WTC11 (cell line): Measurements from ENCODE around the gene MYL3. TPM values are rescaled to one million over a fixed set of nuclear protein-coding genes. Genes with fewer than 3 reads are reported as not detected.

ENCODE experiments used
- ATAC-seq: fragments of 200-7000 bp; cut with Tn5 transposase; 2 replicates; pipeline ENCODE4 v1.10.0; 2021; ENCODE audit warnings: mild to moderate bottlenecking, moderate library complexity
- CTCF ChIA-PET: fragments of 300-600 bp; sonication (Branson Sonifier 250); formaldehyde crosslinking; loops from one replicate; lab custom pipeline; 2021; ENCODE audit warnings: antibody characterized with exemption; lab: Charles Lee
- POLR2A ChIA-PET: fragments of 350-600 bp; sonication (Branson Sonifier 250); formaldehyde crosslinking; loops from one replicate; lab custom pipeline; 2021; ENCODE audit warnings: antibody characterized with exemption; lab: Charles Lee
- DNase-seq: peaks from one replicate; pipeline ENCODE4 v3.0.0; 2021; ENCODE audit warnings: low spot score
- H3K27ac Mint-ChIP-seq: 2 replicates; pipeline ENCODE4 v1.8.0; 2021; ENCODE audit warnings: mixed read lengths
- H3K27me3 Mint-ChIP-seq: 2 replicates; pipeline ENCODE4 v1.8.0; 2021; ENCODE audit warnings: low read depth, mild to moderate bottlenecking, moderate library complexity, mixed read lengths
- H3K36me3 Mint-ChIP-seq: 2 replicates; pipeline ENCODE4 v1.8.0; 2021; ENCODE audit warnings: mixed read lengths
- H3K4me1 Mint-ChIP-seq: 2 replicates; pipeline ENCODE4 v1.8.0; 2022; ENCODE audit warnings: mixed read lengths
- H3K4me3 Mint-ChIP-seq: 2 replicates; pipeline ENCODE4 v1.8.0; 2021; ENCODE audit warnings: mild to moderate bottlenecking, moderate library complexity, mixed read lengths
- H3K9me3 Mint-ChIP-seq: 2 replicates; pipeline ENCODE4 v1.8.0; 2021; ENCODE audit warnings: mixed read lengths
- CBFB ChIP-seq: sonication (generic); formaldehyde crosslinking; IDR thresholded peaks from 2 replicates; pipeline ENCODE4 v1.8.1; 2022; ENCODE audit warnings: mild to moderate bottlenecking, low read depth, missing genetic modification reagents
- ETV6 ChIP-seq: sonication (generic); formaldehyde crosslinking; IDR thresholded peaks from 2 replicates; pipeline ENCODE4 v1.8.1; 2022; ENCODE audit warnings: mild to moderate bottlenecking, missing genetic modification reagents
- MXD4 ChIP-seq: fragments of 250-450 bp; sonication (Bioruptor Pico); IDR thresholded peaks from 2 replicates; pipeline ENCODE4 v1.8.0; 2021; ENCODE audit warnings: mild to moderate bottlenecking, moderate library complexity, borderline replicate concordance
- MYBL2 ChIP-seq: sonication (generic); formaldehyde crosslinking; IDR thresholded peaks from 2 replicates; pipeline ENCODE4 v1.8.1; 2023; ENCODE audit warnings: mild to moderate bottlenecking, moderate library complexity, missing genetic modification reagents
- RELA ChIP-seq: sonication (generic); formaldehyde crosslinking; IDR thresholded peaks from 2 replicates; pipeline ENCODE4 v1.8.1; 2022; ENCODE audit warnings: missing genetic modification reagents, mild to moderate bottlenecking, borderline replicate concordance
- ZNF138 ChIP-seq: sonication (generic); formaldehyde crosslinking; conservative IDR thresholded peaks from 2 replicates; pipeline ENCODE4 v1.8.1; 2022; ENCODE audit warnings: mild to moderate bottlenecking, moderate library complexity, missing genetic modification reagents
- ZNF317 ChIP-seq: sonication (generic); formaldehyde crosslinking; IDR thresholded peaks from 2 replicates; pipeline ENCODE4 v1.8.1; 2023; ENCODE audit warnings: low read depth, mild to moderate bottlenecking, moderate library complexity, missing genetic modification reagents, borderline replicate concordance
- ZNF425 ChIP-seq: fragments of 250-450 bp; sonication (Bioruptor Pico); conservative IDR thresholded peaks from 2 replicates; pipeline ENCODE4 v1.9.0; 2021; ENCODE audit warnings: mild to moderate bottlenecking
- total RNA-seq: library from RNA; stranded (reverse); gene quantifications from 3 replicates; pipeline ENCODE4 v1.2.3, GENCODE V29; 2021
- TF ChIP-seq, protein P1 (sequence below): sonication (generic); formaldehyde crosslinking; IDR thresholded peaks from 2 replicates; pipeline ENCODE4 v1.8.0; 2022; ENCODE audit warnings: missing genetic modification reagents

The MYL3 gene
- total RNA-seq, 1 experiment from 2014 or later = 0.31 TPM

DNA sequence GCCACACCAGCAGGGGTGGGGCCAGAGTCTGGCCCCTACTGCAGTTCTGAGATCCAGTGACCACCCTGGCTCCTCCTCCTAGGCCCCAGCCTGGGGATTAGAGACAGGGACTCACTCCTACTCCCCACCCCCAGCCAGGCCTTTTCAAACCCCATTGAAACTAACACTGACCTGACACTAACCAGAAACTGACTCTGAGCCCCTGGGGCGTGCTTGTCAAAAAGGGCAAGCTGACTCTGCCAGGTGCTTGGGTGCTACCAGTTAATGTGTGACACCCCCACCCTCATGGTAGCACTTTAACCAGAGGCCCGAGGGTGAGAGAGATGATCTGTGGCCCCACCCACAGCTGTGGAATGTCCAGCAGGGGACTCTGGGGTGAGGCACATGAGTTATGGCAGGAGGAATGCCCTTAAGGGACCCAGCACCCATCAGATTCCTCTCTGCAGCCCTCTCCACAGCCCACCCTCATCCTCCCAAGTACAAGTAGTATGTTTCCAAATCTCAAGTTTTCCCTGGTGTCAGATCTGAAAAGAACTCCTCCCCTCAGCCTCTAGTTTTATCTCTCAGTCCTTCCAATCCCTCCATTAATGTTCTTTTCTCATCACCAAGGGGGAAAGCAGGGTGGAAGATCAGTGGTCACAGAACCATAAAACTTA lies 15.7 kb upstream of the MYL3 start (continued):
- TF ChIP-seq, protein P1, sequence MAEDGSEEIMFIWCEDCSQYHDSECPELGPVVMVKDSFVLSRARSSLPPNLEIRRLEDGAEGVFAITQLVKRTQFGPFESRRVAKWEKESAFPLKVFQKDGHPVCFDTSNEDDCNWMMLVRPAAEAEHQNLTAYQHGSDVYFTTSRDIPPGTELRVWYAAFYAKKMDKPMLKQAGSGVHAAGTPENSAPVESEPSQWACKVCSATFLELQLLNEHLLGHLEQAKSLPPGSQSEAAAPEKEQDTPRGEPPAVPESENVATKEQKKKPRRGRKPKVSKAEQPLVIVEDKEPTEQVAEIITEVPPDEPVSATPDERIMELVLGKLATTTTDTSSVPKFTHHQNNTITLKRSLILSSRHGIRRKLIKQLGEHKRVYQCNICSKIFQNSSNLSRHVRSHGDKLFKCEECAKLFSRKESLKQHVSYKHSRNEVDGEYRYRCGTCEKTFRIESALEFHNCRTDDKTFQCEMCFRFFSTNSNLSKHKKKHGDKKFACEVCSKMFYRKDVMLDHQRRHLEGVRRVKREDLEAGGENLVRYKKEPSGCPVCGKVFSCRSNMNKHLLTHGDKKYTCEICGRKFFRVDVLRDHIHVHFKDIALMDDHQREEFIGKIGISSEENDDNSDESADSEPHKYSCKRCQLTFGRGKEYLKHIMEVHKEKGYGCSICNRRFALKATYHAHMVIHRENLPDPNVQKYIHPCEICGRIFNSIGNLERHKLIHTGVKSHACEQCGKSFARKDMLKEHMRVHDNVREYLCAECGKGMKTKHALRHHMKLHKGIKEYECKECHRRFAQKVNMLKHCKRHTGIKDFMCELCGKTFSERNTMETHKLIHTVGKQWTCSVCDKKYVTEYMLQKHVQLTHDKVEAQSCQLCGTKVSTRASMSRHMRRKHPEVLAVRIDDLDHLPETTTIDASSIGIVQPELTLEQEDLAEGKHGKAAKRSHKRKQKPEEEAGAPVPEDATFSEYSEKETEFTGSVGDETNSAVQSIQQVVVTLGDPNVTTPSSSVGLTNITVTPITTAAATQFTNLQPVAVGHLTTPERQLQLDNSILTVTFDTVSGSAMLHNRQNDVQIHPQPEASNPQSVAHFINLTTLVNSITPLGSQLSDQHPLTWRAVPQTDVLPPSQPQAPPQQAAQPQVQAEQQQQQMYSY = no peak
- TF ChIP-seq ZNF425 (CRISPR knock-in tag) = no peak
- TF ChIP-seq MYBL2 = no peak
- TF ChIP-seq CBFB (CRISPR knock-in tag) = no peak

- ChIA-PET POLR2A (no interaction called here), CTCF (interaction anchor here (1.1 to 1.7 kb wide), 5 partner anchors 10 to 32 kb away, joined by 3 to 6 read pairs (median 4); no protein-coding TSS in a partner anchor)
- peaks cover 80% of the 10 kb centered on the region for H3K27me3 Mint-ChIP-seq
Measured at GRCh38 chr3:46877406-46878125, 14.3 kb upstream of the MYL3 start, which contains the start of gene PTH1R. PTH1R (plus strand) TSS chr3:46877721; CDS start chr3:46883560, 5,839 bp downstream.

DNA sequence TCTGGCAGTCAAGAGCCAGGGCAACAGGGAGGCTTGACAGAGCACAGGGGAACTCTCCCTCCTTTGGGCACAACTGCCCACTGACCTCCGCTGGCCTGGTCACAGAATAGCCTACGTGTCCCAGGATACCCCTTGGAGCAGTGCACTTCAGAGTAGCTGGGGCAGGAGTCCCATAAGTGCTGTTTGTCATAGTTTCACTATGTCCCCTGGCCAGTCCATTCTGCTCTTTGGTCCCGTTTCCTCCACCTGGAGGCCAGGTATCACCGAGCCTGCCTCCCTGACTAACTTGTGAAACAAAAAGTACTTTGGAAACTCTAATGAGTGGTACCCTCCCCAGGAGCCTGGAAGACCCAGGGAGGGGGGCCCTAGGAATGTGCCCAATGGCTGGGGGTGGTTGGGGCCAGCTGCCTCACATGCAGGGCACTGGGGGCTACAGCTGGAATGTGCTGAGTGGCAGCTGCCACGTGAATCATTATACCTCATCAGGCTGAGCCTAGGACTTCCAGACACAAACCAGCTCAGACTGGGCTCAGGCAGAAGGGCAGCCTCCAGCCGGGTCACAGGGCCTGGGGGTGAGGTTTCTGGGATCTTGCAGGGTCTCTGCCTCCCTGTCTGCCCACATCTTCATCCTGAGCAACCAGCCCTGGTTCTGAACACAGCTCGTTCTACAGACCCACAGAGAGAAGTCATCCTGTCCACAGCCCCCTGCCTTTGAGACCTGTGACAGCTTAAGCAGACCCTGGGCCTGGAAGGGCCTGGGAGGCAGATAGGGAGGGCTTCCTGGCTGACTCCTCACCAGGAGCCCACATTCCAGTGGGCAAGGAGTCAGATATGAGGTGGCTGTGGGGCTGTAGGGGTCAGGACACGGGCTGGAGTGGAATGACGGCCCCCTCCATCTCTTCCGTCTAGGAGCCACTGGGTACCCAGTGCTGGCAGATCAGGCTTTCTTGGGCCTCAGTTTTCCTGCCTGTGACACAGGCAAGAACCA lies 13.4 kb upstream of the MYL3 start:
- H3K9me3 Mint-ChIP-seq = no peaks in the 10 kb centered on the region
- no peak overlapping the region for H3K27ac Mint-ChIP-seq
- CTCF ChIA-PET = no interaction called here
- TF ChIP-seq MXD4 (CRISPR knock-in tag) (no peak), ZNF317 (CRISPR knock-in tag) (no peak)
- TF ChIP-seq, all 79 proteins: peak for 0
- no peaks in the 10 kb centered on the region for H3K36me3 Mint-ChIP-seq
- ATAC-seq (no peak), DNase-seq (no peak)
- no peak overlapping the region for H3K4me3 Mint-ChIP-seq
- POLR2A ChIA-PET = no interaction called here
- peaks cover 74% of the 10 kb centered on the region for H3K27me3 Mint-ChIP-seq
- H3K4me1 Mint-ChIP-seq = peaks cover 8% of the 10 kb centered on the region; the same call in 1 of the 2 replicates

More at GRCh38 chr3:46877406-46878125, 14.3 kb upstream of the MYL3 start, which contains the start of gene PTH1R:
- TF ChIP-seq RELA (CRISPR knock-in tag) (no peak), ETV6 (no peak), ZNF138 (CRISPR knock-in tag) (no peak)
- no peaks in the 10 kb centered on the region for H3K36me3 Mint-ChIP-seq
- peaks cover 8% of the 10 kb centered on the region; the same call in 1 of the 2 replicates for H3K4me1 Mint-ChIP-seq
- H3K27ac Mint-ChIP-seq = no peak within 1 kb of the TSS
- no peak within 1 kb of the TSS for H3K4me3 Mint-ChIP-seq
- no peak for ATAC-seq
- H3K9me3 Mint-ChIP-seq = no peaks in the 10 kb centered on the region
- no peak for DNase-seq

DNA sequence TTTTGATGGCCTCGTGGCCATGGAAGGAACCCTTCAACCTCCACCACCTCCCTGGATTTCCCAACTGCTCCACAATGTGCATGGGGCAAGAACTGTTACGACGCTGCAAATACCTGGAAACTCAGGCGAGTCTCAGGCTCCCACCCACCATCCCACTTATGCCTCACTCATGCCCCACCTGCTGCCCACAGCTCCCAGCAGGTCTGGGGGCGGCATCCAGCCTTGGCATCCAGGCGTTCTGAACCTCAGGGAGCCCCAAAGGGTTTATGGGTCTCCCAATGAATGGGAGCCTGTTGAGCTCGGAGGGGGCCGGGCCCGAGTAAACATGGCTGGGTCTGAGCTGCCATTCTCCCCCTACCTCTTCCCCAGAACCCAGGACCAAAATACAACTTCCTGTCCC lies 12.3 kb upstream of the MYL3 start:
- ATAC-seq (no peak), DNase-seq (no peak)
- Mint-ChIP-seq H3K27ac (no peak overlapping the region), H3K4me3 (no peak overlapping the region), H3K36me3 (no peaks in the 10 kb centered on the region), H3K9me3 (no peaks in the 10 kb centered on the region), H3K4me1 (peaks cover 5% of the 10 kb centered on the region; the same call in 1 of the 2 replicates), H3K27me3 (peaks cover 63% of the 10 kb centered on the region)
- no peak for TF ChIP-seq CBFB (CRISPR knock-in tag)
- ChIA-PET CTCF (no interaction called here), POLR2A (no interaction called here)
